Loucy (cell line): ENCODE measurements around the gene PARP15.

Experiments
- CTCF ChIP-seq: fragments of 200-600 bp; sonication (generic); conservative IDR thresholded peaks from 2 replicates; pipeline ENCODE4 v1.5.1; 2014; ENCODE audit warnings: mild to moderate bottlenecking, antibody characterized with exemption, low read length
- EZH2phosphoT487 ChIP-seq: fragments of 200-600 bp; IDR thresholded peaks from 2 replicates; pipeline ENCODE4 v1.6.1; 2018; ENCODE audit warnings: antibody characterized with exemption, mild to moderate bottlenecking, moderate library complexity, borderline replicate concordance

DNA sequence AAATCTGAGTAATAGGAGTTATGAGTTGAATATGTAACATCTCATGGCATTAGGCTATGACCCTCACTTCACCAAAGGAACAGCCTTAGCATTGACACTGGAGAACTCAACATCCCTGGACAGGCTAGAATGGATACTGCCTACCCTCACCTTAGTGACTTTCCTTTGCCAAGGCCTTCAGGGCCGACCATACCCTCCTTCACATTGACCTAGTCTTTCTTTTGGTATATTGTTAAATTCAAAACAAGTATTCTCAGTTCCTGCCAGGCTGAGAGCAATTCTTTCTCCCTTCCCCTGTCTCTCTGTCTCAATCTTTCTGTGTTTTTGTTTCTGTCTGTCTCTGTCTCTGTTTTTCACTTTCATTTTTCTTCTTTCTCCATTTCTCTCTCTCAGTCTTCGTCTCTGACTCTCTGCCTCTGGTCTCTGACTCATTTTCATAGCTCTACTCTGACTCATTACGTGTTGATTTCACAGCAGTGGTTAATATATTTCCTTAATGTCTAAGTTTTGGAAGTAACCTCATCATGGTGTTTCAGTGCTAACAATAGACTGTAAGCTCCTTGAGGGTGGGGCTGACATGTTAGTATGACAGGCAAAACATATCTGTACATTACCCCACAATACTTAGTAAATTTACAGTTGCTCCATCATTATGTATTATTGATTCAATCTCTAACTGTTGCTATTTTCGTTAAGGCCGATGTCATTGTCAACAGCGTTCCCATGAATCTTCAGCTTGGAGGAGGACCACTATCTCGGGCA, 32.5 kb downstream of the PARP15 start:
- TF ChIP-seq CTCF (no peak), EZH2phosphoT487 (no peak)
